HG02885 (cell line): ENCODE measurements around the gene MLLT3.
A peak's percentile ranks its signal among the peaks of the same experiment; 100 is the strongest.
"Not testable (repeated sequence)": the region's sequence is repeated elsewhere in the genome, so short reads cannot be mapped to it uniquely, and the experiment has no call there.

Experiments
- ATAC-seq: cut with Tn5 transposase; IDR thresholded peaks from one replicate; pipeline ENCODE4 v1.9.1; 2021; ENCODE audit warnings: mild to moderate bottlenecking; ENCODE audit not compliant: unreplicated experiment, poor library complexity

Gene MLLT3

GRCh38 chr9:20622330-20623020 is at the start of gene MLLT3:
MLLT3 (minus strand) TSS chr9:20622499.
- peak; percentile 86 for ATAC-seq

- no peak for ATAC-seq
These were observed 49.3 kb upstream of the MLLT3 start for GRCh38 chr9:20671635-20672034.

GRCh38 chr9:20670395-20670794 is 48.1 kb upstream of the MLLT3 start:
- ATAC-seq: no peak

GRCh38 chr9:20664501-20664900 is 42.2 kb upstream of the MLLT3 start:
- ATAC-seq: no peak

- ATAC-seq: no peak
These were observed 40.8 kb upstream of the MLLT3 start for GRCh38 chr9:20663133-20663532.

GRCh38 chr9:20662156-20662555 is 39.9 kb upstream of the MLLT3 start:
- no peak for ATAC-seq

GRCh38 chr9:20659474-20659967 is 37.2 kb upstream of the MLLT3 start:
- peak; percentile 19 for ATAC-seq

- ATAC-seq: peak; percentile 57
These were observed 36.6 kb upstream of the MLLT3 start for GRCh38 chr9:20658677-20659473.

GRCh38 chr9:20658246-20658667 is 36.0 kb upstream of the MLLT3 start:
- ATAC-seq: not testable (repeated sequence)

- ATAC-seq: no peak
These were observed 29.6 kb upstream of the MLLT3 start for GRCh38 chr9:20651939-20652338.

GRCh38 chr9:20650750-20651299 is 28.5 kb upstream of the MLLT3 start:
- ATAC-seq: no peak

GRCh38 chr9:20650313-20650712 is 28.0 kb upstream of the MLLT3 start:
- ATAC-seq: no peak

GRCh38 chr9:20649381-20649780 is 27.1 kb upstream of the MLLT3 start:
- no peak for ATAC-seq

- ATAC-seq: no peak
These were observed 24.4 kb upstream of the MLLT3 start for GRCh38 chr9:20646656-20647055.

GRCh38 chr9:20643660-20644059 is 21.4 kb upstream of the MLLT3 start:
- no peak for ATAC-seq

GRCh38 chr9:20642045-20642444 is 19.7 kb upstream of the MLLT3 start:
- no peak for ATAC-seq

- peak; percentile 86 for ATAC-seq
These were observed 18.3 kb upstream of the MLLT3 start for GRCh38 chr9:20640331-20641187.

- no peak for ATAC-seq
These were observed 14.7 kb upstream of the MLLT3 start for GRCh38 chr9:20636888-20637440.

GRCh38 chr9:20634895-20635294 is 12.6 kb upstream of the MLLT3 start:
- no peak for ATAC-seq

GRCh38 chr9:20632705-20633104 is 10.4 kb upstream of the MLLT3 start:
- ATAC-seq: no peak
